Lower leg skin (tissue), 3 donors: Measurements from ENCODE around the gene GLT1D1.

Source experiments
- CTCF ChIP-seq, 3 donors: fragments of 450-650 bp; IDR thresholded peaks; one replicate each; pipeline ENCODE4 v1.5.1; 2016; ENCODE audit warnings: antibody characterized with exemption in 3 of 3, mild to moderate bottlenecking in 3 of 3, moderate library complexity in 2 of 3
- POLR2A ChIP-seq, 2 donors: fragments of 450-650 bp; IDR thresholded peaks; one replicate each; pipeline ENCODE4 v1.6.1; 2016 to 2017; ENCODE audit warnings: antibody characterized with exemption in 2 of 2, mild to moderate bottlenecking in 1 of 2, moderate library complexity in 1 of 2

GRCh38 chr12:129009833-129010622, 156.8 kb downstream of the GLT1D1 start:
- TF ChIP-seq CTCF (IDR thresholded peaks at IDR 0.05): no peak
- no peak for TF ChIP-seq POLR2A (IDR thresholded peaks at IDR 0.05)
